Kidney tubule cell (primary cell): Measurements from ENCODE around the gene ZFYVE26.
A peak's percentile ranks its signal among the peaks of the same experiment; 100 is the strongest.
"Not testable (repeated sequence)": the region's sequence is repeated elsewhere in the genome, so short reads cannot be mapped to it uniquely, and the experiment has no call there.

Experiments
- DNase-seq: peaks from one replicate; pipeline ENCODE4 v3.0.0-alpha.2; 2018; ENCODE audit warnings: low spot score

ZFYVE26 gene

DNA sequence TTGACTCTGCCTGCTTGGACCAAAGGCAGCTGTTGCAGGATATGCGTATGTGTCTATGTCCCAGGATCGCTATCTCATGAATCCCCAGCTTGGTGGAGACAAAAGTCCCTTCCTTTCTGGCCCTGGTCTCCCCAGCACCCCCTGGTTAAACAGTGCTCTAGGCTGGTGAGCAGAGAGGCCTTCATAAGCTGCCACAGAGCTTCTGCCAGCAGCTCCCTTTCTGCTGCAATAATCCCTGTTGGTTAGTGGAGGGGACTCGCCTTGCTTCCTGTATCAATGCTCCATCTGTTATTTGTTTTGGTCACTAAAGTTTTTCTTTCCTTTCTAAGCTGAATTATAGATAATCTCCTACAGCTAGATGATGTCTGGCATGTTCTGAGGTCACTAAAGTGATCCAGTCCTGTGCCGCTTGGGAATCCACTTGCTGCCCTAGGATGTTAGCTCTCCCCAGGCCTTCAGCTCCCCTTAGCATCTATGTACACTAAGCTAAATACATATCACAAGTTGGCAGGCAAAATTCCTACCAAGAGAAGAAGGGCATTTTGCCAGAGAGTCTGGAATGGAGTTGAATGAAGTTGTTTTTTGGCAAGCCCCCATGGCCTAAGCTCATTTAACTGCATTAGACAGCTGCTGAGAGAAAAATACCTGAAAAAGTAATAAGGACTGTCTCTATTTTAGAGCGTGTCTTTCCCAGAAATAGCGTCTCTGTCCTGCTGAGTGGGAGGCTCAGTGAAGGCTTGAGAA is 66.9 kb downstream of the ZFYVE26 start:
- no peak for DNase-seq

DNA sequence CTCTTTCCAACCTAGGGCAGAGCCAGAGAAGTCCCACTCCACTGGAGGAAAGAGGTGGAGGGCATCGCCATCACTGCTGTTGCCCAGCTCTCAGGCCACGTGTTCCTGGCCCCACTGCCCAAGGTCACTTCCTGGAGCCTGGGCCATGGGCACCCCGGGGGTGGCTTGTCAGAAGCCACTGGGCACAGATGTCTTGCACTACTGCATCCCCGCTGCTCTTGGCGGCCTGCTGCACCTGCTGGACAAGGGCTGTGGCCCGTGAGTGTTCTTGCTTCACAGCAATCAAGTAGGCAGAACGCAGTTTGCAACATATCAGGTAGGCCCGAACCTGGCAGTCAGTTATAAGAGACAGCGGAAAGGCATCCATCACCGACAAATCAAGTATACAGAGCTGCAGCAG is 68.1 kb downstream of the ZFYVE26 start:
- no peak for DNase-seq

DNA sequence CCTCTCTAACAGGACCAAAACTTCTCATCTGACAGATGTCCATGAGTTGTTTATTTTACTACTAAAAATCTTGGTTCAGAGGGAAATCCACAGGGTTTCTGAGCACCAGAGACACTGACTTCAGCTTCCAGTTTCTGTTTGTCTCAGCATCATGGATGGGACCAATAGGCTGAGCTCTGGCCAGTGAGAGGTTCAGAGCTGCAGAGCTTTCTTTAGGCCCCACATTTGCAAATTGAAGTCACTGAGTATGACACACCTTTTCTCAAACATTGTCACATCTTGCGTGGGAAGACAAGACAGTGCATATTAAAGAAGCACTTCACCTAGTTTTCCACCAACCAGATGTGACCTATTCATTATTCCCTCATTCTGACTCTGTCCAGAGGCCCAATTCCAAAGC is 69.5 kb downstream of the ZFYVE26 start:
- no peak for DNase-seq

DNA sequence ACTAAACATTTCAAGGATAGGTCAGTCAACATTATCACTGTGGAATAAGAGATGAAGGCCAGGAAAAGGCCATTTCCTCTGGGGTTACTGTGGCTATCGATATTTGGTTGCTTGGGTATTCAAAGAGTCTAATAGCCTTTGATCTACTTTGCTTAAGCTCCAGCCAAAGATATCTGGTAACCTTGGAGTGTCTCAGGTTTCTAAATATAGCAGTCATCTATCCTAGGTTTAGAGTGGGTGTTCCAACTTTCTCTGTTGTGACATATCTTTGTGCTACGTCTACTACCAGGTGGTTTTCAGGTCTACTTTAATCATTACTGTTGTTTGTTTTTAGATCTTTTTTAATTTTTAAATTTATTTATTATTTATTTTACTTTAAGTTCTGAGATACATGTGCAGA is 72.3 kb downstream of the ZFYVE26 start:
- no peak for DNase-seq

DNA sequence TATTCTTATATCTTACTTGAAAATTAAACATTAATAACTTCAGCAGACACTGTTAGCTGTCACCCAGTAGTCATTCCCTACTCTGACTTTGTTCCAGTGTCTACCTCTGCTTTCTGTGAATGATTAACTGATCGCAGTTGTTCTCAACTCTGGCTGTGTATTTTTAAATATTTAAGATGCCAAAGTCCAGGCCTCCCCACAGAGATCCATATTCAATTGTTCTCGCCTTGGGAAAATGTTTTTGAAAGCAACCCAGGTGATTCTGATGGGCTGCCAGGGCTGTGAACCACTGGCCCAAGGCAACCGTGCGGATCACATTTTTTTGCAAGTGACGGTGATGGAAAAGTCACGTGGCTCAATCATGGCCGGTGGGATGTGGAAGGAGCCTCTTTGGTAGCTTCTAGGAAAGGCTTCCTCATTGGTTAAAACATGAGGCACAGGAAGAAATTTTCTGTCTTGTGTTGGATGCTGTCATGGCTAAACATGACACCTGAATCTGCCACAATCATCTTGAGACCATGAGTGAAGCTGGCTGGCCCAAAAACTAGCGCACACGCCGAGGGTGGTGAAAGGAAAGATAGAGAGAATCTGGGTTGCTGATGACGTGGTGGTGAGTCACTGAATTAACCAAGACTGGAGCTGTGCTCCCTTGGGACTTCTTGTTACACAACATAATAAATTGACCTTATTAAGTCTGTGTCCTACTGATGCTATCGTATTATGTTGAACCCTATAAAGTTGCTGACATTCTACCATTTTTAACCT is 77.5 kb downstream of the ZFYVE26 start:
- DNase-seq, result peak; percentile 90

DNA sequence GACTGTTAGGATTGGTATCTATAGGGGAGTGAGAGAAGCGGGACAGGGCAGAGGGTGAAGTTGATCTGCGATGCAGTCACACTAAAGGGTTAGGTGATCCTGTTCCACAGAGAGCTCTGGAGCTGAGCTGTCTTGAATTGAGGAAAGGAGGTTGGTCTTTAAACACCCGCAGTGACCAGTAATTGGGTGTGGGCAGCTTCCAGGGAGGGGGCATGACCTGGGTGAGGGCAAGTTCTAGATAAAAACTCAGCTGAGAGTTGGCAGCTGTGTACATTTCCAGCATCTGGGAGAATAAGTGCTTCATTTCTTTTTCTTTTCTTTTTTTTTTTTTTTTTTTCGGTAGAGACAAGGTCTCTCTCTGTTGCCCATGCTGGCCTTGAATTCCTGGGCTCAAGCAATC is 79.6 kb downstream of the ZFYVE26 start:
- DNase-seq, result no peak

DNA sequence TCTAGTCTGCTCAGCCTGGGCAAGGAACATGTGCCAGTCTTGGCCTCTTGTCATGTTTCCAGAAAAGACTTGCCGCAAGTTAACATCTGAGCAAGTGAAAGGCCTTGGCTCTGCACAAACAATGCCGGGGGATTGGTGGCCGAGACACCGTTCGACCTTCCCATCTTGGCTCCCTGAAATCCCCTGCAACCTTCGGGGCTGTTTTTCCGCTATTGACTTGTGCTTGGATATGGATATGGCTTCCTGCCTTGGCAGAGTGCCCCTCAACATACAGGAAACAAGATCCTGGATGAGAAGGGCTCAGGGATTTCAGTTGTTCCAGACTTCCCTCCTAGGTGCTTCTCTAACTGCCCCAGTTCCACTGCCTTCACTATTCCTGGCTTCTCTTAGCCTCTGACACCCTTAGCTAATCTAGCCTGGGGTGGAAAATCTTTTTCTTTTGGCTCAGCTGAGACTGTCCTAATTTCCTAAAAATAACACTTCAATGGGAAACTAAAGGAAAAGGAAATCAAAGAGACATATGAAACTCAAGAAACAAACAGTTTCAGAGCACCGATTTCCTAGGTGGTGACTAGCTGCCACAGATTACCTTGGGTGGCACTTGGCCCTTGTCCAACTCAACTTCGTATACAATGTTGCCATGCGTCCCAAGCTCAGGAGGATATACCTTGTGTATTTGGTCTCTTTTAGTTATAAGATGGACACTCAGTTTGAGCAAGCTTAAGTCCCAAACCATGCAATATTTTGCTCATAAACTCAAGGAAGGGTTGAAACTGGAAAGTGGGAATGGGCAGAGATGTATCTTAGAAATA is 80.8 kb downstream of the ZFYVE26 start:
- DNase-seq, result no peak

DNA sequence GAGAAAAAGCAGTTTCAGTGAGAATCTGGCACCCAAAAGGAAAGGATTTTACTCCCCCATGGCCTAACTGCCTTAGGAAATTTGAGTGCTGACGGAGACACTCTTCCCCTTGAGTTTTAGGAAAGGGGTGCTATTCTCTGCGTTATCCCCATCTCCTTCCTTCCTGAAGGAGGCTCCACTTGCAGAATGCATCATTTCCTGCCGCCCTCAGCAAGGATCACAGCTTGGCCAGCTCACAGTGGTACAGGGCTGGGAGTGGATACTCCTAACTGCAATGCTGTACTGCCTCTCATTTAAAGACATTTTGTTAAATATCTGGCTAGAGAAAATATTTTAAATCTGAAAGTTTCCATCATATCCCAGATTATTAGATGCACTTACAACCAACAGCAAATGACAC is 81.7 kb downstream of the ZFYVE26 start:
- no peak for DNase-seq

DNA sequence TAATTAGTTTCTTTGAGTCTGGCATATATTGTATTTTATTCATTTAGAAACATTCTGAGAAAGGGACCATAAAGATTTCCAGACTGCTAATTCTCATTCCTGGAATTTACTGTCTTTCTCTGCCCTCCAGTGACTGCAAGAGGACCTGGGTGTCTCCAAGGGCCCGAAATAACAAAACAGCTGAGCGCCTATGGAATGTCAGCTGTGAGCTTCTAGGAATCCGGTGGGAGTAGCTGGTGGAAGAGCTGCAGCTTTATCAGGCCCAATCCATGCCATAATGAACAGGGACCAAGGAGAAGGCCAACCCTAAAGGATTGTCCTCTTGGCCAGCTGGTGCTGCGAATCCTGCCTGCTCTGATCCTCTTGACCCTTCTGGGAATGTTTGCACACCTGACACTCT is 82.8 kb downstream of the ZFYVE26 start:
- peak; percentile 40 for DNase-seq

DNA sequence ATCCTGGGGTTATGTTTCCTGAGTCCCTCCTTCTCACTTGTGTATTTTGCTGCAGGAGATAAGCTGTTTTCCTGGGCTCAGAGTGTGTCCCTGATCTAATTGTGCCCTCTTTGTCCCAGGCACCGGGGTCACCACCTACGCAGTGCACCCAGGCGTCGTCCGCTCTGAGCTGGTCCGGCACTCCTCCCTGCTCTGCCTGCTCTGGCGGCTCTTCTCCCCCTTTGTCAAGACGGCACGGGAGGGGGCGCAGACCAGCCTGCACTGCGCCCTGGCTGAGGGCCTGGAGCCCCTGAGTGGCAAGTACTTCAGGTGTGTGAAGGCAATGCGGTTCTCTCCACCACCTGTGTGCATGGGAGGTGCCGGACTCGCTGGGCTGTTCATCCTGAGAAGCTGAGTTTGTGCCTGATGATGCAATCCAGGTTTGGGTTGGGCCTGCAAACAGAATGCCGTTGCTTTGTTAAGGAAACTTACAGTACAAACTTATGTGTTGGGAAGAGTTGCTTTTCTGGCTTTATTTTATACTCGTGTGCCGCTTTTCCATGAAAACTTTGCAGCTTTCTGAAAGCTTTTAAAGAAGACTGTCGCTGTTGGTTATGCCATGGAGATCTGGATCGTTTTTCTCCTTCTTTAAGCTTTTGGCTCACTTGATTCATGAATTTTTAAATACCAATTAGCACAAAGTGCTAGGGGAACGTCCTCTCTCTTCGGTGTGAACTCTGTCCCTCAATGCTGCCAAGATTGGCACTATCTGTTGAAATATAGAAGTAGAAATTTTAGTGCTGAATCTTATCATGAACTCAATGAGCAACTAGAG is 87.1 kb downstream of the ZFYVE26 start:
- DNase-seq, result no peak

DNA sequence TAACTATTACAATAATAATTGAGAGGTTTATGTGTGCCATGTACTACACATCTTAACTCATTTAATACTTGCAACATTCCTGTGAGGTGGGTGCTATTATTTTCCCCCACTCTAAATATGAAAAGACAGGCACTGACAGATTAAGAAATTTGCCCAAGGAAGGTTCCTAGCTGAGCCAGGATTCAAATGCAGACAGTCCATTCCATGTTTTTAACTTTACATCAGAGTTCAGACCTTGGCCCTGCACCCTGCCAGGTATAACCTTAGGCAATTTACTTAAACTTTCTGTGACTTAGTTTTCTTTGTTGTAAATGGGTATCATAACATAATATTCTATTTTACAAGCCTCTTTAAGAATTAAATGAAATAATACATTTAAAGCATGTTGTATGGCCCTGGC is 88.1 kb downstream of the ZFYVE26 start:
- DNase-seq, result no peak

DNA sequence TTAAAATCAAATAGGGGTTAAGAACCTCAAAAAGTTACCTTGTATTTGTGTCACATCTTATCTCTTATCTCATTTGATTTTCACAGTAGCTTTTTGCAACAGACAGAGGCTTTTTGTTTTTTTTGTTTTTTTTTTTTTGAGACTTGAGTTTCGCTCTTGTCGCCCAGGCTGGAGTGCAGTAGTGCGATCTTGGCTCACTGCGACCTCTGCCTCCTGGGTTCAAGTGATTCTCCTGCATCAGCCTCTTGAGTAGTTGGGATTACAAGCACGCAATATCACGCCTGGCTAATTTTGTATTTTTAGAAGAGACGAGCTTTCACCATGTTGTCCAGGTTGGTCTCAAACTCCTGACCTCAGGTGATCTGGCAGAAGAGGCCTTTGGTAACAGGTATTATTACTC is 89.0 kb downstream of the ZFYVE26 start:
- no peak for DNase-seq

DNA sequence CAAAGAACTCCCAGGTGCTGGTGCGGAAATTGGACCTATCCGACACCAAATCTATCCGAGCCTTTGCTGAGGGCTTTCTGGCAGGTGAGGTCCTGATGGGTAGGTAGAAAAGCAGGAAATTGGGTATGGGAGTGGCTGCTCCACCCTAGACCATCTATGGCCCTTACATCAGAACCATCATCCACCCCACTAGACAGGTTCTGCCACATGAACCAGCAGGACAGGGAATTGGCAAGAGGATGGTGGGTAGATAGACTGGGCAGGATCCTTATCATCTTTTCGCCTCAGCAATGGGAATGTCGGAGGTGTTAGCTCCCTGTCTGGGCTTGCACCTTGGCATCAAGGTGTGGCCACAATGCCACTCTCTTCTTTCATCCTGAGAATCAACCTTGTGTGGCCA is 91.2 kb downstream of the ZFYVE26 start:
- DNase-seq, result no peak

DNA sequence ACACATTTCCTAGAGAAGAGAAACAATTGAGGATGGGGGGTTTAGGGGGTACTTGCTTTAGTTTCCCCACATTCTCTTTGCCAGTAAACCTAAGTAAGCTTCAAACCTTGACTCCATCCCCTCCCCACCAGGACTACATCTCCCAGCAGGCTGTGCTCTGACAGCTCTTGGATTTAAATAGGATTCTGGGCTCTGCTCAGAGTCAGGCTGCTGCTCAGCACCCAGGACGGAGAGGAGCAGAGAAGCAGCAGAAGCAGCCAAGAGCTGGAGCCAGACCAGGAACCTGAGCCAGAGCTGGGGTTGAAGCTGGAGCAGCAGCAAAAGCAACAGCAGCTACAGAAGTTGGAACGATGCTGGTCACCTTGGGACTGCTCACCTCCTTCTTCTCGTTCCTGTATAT is 94.1 kb downstream of the ZFYVE26 start:
- DNase-seq, result no peak

DNA sequence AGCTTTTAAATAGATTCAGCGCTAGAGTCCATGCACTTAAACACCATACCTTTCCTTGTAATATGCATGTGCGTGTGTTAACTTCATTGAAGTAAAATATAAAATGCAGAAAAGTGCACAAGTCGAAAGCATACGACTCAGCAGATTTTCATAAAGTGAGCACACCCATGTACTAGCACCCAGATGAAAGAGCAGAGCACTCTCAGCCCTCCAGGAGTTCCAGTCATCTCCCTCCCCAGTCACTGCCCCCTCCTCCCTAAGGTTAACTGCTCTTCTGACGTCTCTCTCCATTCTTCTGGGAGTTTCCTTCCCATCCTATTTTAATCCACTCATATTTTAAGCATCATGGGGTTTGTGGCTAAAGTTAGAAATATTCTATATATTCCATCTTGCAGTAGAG is 94.5 kb downstream of the ZFYVE26 start:
- DNase-seq, result no peak

DNA sequence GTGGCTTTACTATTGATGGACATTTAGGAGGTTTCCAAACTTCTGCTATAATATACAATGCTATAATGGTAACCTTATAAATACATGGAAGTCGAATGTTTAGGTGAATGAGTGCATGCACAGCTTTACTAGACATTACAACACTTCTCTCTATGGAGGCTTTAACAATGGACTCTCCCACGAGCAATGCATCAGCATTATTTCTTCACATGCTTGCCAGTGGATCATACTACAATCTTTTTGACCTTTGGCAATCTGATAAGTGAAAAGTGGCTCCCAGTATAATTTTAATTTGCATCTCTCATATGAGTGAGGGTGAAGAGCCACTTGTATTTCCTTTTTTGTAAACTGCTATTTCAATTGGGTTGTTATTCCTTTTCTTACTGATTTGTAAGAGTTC is 96.5 kb downstream of the ZFYVE26 start:
- DNase-seq, result no peak

DNA sequence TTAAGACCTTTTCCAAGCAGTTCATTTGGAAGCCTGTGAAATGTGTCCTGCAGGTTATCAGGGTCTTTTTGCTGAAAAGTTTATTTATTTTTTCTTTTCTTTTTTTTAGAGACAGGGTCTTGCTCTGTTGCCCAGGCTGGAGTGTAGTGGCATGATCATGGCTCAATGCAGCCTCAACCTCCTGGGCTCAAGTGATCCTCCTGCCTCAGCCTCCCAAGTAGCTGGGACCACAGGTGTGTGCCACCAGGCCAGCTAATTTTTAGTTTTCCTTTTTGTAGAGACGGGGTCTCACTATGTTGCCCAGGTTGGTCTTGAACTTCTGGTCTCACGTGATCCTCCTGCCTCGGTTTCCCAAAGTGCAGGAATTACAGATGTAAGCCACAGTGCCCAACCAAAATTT is 97.0 kb downstream of the ZFYVE26 start:
- DNase-seq, result not testable (repeated sequence)

DNA sequence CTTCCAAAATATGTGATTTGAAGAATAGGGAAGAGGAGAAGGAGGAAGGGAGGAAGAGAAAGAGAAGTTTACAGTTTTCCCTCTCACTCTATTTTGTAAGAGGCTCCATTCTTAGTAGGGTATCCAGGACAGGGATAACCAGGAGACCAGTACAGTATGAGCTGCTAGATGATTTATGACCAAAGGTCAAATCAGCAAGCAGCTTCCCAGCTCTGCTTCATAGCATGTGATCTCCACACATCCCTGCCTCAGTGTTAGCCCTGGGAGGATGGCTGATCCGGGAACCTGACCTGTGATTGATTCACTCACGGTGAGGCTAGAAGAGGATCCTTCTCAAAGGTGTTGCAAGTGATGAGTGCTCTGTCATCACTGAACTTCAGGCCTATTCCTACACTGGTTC is 98.1 kb downstream of the ZFYVE26 start:
- no peak for DNase-seq

DNA sequence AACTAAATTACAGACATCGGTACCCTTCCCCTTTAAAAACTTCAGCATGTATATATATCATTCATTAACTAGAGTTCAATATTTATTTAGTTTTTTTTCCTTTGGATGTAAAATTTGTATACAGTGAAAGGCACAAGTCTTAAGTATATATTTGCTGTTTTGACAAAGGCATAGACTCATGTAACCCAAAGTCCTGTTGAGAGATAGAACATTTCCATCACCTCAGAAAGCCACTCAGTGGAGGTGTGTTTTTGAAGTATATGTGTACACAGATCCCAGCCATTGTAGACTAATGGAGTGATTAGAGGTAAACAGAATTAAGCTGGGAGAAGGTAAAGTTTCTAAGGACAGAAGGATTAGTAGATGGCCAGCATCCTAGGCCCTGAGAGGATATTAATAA is 99.3 kb downstream of the ZFYVE26 start:
- no peak for DNase-seq

DNA sequence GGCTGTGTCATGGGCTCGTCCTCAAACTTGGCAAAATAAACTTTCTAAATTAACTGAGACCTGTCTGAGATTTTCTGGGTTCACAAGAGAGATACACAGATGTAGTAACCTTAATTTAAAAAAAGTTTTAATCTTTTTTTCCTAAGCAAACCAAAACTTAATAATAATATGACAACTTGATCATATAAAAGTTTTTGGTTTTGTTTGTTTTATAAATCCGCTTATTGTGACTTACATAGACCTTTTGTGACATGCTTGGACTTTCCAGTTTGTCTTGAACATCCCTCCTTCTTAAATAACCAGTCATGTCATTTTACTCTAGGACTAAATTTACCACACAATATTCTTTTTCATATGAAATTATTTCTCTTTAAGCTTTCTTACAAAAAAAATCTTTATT is 106.2 kb downstream of the ZFYVE26 start:
- no peak for DNase-seq

DNA sequence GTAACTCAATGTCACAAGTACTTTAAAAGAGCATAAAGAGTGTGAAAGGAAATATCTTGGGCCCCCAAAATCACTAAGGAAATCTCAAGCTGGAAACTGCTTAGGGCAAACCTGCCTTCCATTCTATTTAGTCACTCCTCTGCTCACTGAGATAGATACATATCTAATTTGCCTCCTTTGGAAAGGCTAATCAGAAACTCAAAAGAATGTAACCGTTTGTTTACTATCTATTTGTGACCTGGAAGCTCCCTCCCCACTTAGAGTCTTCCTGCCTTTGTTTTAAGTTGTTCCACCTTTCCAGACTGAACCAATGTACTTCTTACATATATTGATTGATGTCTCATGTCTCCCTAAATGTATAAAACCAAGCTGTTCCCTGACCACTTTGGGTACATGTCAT is 106.6 kb downstream of the ZFYVE26 start:
- not testable (repeated sequence) for DNase-seq

DNA sequence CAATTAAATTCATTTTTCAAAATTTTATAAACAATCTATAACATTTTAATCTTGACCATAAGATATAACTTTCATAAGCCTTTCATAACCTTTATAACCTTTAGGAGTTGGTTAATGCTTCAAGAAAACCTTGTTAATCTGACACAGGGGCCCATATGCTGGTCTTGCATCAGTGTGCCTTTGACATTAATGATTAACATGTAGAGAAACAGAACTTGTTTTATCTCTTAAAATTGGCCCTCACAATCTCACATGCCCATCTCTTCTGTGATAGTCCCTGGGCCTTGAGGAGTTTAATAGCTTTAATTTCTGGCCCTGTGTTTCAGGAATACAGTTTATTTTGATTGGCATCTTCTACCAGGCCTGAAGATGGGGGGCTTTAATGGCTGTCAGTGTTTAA is 107.0 kb downstream of the ZFYVE26 start:
- DNase-seq, result not testable (repeated sequence)
